Right lobe of liver (tissue), 4 donors: ENCODE data around the gene ZBTB45.

ENCODE experiments used
- POLR2A ChIP-seq: fragments of 450-650 bp; IDR thresholded peaks from one replicate; pipeline ENCODE4 v1.6.1; 2017; ENCODE audit warnings: antibody characterized with exemption, mild to moderate bottlenecking
- TF ChIP-seq, protein P1 (sequence below), 4 donors: fragments of 200-600 bp in 3 of 4; fragments of 450-650 bp in 1 of 4; IDR thresholded peaks; one replicate each; pipeline versions ENCODE4 v1.5.1 to v1.8.0; 2016 to 2022; ENCODE audit warnings: antibody characterized with exemption in 4 of 4, mild to moderate bottlenecking in 2 of 4
- donor health status: DM: no; HTN: no; CAD: no.
- donor health status: DM: no; HTN: no; CAD: no.
- donor health status: DM: no; HTN: yes; CAD: no.

DNA sequence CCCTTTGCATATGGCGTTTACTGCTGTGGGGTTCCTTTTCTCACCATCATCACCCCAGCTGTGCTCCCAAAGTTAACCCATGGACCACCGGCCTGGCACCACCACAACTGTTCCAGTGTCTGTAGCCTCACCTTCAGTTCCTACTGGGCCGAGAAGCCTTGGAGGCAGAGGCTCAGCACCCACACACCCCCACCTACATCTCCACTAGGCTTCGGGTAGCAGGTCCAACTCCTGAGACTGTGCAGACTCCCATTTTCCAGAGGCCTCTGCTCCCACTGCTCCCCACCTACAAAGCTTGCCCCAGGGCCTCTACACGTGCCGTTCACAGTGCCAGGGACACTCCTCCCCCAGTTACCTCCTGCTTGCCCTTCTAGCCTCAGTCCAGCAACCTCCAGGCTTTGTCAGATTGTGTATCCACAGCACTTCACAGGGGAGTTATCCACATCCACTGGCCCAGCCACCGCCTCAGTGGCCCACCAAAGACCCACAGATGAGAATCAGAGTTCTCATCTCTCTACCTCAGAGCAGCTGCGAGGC, 21.9 kb downstream of the ZBTB45 start:
- TF ChIP-seq, protein P1, sequence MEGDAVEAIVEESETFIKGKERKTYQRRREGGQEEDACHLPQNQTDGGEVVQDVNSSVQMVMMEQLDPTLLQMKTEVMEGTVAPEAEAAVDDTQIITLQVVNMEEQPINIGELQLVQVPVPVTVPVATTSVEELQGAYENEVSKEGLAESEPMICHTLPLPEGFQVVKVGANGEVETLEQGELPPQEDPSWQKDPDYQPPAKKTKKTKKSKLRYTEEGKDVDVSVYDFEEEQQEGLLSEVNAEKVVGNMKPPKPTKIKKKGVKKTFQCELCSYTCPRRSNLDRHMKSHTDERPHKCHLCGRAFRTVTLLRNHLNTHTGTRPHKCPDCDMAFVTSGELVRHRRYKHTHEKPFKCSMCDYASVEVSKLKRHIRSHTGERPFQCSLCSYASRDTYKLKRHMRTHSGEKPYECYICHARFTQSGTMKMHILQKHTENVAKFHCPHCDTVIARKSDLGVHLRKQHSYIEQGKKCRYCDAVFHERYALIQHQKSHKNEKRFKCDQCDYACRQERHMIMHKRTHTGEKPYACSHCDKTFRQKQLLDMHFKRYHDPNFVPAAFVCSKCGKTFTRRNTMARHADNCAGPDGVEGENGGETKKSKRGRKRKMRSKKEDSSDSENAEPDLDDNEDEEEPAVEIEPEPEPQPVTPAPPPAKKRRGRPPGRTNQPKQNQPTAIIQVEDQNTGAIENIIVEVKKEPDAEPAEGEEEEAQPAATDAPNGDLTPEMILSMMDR (IDR thresholded peaks at IDR 0.05): no peak
- no peak for TF ChIP-seq POLR2A
